Raji (cell line): ENCODE results near the gene MAG.

Experiments used
- POLR2A ChIP-seq: IDR thresholded peaks from 2 replicates; pipeline ENCODE4 v1.6.1; 2011; ENCODE audit warnings: low read depth, low read length, control low read depth; ENCODE audit not compliant: insufficient read depth

Gene MAG

DNA sequence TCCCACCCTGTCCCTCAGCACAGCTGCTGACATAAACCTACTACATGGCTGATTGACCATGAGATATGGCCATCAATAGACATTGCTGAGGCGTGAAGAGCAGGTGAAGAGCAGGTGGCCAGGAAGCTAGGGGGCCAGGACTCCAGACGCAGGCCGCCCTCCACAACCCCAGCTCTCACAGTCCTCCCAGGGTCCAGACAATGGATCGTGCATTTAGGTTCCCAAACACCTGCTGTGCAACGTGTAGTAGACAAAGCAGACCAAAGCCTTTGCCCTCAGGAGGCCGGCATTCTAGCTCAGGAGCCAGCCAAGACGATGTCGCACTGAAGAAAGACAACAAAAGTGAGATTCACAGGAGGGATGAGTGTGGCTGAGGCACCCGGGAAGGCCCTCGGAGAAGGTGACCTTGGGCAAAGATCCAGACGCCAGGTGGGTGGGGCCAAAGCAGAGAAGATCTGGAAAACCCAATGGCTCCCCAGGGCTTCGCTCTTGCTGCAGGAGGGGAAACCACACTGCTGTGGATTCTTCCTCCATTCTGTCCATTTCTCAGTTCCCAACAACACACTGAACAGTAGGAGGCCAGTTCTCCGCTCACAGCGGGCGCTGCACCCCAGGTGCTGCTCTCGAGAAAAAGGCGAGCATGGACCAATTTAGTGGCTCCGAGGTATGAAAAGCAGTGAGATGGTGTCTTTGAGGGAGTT lies 57.1 kb downstream of the MAG start:
- peak; percentile 35 for TF ChIP-seq POLR2A

DNA sequence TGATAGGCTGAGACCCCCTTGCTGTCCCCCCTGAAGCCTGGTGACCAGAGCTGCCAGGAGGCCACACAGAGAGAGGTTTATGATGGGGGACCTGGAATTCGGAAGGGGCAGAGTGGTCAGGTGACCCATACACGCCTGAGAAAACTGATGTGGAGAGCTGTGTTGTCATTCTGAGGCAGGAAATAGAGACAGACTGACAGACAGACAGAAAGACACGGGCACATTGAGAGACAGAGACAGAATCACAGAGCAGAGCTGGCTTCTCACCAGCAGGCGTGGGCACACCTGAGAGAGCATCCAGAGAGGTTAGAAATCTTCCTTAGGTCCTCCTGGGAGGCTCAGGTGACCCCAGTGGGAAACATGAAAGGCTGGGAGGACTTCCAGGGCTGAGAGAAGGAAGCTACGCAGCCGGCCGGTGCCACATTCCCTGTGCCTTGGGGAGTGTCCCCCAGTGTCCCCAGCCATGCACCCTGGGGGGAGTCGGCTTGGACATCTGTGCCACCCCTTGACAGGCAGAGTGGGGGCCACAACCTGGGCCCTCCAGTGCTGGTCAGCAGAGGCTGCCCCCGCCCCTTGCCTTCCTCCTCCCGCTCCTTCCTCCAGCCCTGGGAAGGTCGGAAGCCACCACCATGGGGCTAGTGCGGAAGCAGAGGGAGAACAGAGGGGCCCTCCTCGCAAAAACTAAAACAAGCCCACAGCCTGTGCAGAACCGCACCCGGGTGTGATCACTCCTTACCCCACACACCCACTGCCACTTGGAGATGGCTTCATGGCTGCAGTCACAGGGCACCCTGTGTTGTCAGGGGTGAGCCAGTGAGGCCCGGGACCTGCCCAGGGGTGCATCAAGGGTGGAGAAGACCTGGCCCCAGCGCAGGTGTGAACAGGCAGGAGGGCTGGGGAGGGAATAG lies 57.9 kb downstream of the MAG start:
- no peak for TF ChIP-seq POLR2A

DNA sequence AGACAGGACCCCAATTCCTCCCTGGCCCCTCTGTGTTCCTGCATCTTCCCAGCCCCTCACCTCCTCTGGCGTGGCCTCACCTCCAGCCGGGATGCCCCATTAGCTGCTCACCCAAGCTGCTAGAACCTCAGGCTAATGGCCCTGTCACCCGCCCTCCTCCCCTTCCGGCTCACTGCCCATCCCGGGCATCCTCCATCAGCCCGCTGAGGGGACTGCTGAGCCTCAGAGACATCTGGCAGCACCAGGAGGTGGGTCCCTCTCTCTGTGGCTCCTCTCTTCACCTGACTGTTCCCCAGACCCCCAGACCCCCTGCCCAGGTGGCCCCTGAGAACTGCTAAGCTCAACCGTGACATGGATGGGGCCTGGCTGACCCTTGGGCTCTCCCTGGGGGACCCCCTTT lies 58.6 kb downstream of the MAG start:
- TF ChIP-seq POLR2A: no peak

DNA sequence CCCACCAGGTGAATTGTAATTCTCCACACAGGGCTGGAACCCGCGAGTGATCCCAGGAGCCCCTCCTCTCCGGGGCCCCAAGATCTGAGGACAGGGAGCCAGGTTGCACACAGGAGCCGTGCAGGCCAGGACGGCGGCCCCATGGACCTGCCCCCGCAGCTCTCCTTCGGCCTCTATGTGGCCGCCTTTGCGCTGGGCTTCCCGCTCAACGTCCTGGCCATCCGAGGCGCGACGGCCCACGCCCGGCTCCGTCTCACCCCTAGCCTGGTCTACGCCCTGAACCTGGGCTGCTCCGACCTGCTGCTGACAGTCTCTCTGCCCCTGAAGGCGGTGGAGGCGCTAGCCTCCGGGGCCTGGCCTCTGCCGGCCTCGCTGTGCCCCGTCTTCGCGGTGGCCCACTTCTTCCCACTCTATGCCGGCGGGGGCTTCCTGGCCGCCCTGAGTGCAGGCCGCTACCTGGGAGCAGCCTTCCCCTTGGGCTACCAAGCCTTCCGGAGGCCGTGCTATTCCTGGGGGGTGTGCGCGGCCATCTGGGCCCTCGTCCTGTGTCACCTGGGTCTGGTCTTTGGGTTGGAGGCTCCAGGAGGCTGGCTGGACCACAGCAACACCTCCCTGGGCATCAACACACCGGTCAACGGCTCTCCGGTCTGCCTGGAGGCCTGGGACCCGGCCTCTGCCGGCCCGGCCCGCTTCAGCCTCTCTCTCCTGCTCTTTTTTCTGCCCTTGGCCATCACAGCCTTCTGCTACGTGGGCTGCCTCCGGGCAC lies 59.6 kb downstream of the MAG start:
- TF ChIP-seq POLR2A: no peak

DNA sequence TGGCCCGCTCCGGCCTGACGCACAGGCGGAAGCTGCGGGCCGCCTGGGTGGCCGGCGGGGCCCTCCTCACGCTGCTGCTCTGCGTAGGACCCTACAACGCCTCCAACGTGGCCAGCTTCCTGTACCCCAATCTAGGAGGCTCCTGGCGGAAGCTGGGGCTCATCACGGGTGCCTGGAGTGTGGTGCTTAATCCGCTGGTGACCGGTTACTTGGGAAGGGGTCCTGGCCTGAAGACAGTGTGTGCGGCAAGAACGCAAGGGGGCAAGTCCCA lies 60.2 kb downstream of the MAG start:
- no peak for TF ChIP-seq POLR2A

DNA sequence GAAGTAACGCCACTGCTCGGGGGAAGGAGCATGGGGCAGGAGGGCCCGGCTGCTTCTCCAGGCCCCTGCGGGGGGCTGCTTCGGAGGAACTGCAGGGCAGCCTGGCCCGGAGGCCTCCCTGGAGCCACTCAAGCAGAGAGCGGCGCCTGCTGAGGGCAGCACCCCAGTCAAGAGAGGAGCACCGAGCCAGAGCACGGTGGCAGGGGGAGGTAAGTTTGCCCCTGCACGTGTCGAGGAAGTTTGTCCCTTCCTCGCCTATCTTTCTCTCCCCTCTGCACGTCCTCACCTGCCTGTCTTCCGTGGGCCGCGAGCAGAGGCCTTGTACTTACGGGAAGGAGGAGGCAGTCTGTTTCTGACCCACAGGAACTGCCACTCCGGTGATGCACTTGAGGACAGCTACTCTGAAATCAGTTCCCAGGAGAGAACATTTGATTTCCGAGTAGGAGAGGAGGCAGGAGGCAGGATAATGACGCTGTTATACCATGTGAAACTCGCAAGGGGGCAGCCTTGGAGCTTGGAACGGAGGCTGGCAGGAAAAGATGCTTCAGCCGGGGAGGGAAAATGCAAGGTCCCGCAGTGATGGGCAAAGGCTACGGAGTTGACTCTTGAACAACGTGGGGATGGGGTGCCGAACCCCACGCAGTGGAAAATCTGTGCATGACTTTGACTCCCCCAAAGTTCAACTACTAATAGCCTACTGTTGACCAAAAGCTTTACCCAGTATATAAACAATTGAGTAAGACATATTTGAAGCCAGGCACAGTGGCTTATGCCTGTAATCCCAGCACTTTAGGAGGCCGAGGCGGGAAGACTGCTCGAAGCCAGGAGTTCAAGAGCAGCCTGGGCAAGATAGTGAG lies 60.7 kb downstream of the MAG start:
- TF ChIP-seq POLR2A: no peak

DNA sequence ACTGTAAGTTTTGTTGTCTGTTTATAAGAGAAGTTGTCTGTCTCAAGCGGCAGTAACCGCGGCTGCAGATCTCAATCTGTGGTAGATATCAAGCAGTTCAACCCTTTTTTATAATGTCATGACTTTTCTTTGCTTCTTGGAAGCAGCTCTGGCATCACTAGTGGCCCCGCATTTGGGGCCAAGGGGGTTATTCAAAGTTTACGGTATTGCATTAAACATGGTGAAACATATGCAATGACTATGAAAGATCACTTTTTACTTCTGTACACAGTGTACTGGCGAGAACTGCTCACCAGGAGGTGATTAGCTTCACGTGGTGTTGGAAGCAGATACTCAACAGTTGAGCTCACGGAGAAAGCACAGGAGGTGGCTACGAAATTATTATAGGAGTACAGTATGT lies 61.7 kb downstream of the MAG start:
- no peak for TF ChIP-seq POLR2A

DNA sequence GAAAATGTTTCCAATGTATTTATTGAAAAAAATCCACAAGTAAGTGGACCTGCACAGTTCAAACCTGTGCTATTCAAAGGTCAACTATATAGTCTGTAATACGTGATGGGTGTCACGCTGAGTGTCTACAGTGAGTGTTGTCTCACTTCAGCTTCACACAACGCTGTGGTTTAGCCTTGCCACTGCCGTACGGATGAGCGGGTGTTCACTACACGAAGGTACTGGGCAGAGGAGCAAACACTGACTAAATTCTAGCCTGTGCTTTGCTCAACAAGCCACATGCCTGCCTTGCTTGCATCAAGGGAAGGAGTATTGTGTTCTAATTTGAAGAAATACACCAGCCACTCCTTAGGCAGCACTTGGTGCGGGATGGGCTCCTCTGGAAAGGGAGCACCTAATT lies 62.9 kb downstream of the MAG start:
- no peak for TF ChIP-seq POLR2A

DNA sequence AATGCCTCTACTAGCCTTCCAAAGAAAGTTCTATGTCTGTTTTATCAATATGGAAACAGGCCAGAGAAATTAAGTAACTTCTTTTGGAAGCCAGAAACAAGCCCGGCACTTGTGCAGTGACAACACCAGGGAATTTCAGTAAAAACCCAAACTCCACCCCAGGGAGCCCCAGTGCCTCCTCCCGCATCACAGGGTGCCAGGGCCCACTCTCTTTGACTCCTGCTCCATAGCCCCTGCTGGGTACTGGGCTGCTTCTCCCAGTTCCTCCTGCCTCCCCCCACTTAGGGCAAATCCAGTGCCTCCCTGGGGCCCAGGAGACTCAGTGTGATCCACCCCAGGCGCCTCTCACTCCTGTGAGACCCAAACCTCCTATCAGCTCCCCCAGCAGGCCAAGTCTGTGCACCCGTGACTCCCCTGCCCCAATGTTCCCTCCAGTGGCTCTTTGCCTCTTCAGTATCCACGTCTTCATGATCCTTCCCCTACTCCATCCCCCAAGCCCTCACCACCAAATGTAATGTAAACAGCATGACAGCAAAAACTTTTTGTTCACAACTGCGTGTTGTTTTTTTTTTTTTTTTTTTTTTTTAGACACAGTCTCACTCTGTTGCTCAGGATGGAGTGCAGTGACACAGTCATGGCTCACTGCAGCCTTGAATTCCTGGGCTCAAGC lies 64.0 kb downstream of the MAG start:
- no peak for TF ChIP-seq POLR2A

DNA sequence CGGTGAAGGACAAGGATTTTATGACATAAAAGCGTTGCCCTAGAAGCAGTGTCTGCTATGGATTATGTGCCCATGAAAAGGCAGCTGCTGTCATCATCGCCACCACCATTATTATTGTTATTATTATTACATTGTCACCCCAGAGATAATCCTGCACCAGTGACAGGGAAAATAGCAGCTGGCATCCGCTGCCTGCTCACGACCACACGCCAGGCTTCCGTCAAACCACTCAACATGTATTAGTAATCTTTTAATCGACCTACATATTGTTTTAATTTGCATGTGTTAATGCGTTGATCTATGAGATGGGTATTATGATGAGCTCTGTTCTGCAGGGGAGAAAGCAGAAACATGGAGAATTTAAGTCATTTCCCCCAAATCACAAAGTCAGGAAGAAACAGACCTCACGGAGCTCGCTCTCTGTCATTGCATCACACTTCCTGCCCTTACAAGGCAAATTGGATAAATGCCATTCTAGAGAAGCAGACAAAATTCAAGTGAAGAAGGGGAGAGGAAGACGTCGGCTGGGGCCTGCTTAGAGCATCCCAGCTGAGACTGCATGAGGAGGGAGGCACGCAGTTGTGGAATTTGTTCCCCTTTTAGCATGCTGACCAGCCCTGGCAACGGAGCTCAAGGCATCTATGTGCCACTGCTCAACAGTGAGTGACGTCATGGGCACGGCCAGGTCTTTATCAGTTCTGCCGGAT lies 66.1 kb downstream of the MAG start, which contains the start of gene FFAR3:
Gene FFAR3, plus strand, starts transcription at position 594 of the 707 bp plus-strand sequence. CDS start 431 bp downstream, outside the sequence.
- TF ChIP-seq POLR2A: no peak

DNA sequence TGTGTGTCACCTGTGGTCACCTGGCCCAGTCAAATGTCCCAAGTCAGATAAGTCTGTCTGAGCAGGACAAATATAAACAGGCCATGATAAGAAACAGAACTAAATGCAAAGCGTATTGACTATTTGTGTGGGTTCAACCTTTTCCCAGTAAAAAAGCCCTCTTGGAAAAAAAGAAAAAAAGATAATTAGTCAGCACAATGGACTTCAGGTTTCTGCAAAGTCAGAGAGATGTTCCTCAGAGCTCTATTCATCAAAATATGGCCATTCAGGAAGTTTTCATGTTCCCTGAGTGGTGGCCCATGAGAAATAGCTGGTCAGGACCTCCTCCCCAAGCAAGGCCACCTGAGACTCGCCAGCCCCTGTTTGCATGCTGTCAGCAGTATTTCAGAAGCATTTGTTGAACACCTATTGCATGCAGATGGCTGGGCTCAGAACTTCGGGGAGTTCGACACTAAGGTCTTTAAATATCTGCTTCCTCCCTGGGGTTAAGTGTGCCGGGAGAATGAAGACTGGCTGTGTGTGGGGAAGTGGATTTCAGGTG lies 69.0 kb downstream of the MAG start:
- TF ChIP-seq POLR2A: no peak

DNA sequence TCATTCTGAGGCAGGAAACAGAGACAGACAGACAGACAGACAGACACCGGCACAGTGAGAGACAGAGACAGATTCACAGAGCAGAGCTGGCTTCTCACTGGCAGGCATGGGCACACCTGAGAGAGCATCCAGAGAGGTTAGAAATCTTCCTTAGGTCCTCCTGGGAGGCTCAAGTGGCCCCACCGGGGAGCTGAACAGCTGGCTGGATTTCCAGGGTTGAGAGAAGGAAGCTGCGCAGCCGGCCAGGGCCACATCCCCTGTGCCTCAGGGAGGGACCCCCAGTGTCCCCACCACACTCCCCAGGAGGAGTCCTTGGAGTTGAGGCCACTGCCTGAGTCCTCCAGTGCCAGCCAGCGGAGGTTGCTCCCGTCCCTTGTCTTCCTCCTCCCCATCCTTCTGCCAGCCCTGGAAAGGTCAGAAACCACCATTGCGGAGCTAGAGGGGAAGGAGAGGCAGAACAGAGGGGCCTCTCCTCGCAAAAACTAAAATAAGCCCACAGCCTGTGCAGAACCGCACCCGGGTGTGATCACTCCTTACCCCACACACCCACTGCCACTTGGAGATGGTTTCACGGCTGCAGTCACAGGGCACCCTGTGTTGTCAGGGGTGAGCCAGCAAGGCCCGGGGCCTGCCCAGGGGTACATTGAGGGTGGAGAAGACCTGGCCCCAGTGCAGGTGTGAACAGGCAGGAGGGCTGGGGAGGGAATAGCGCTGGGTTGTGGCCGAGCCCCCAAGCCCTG lies 70.5 kb downstream of the MAG start:
- no peak for TF ChIP-seq POLR2A
